HG03457 (cell line): Measurements from ENCODE around the gene PNMA8C.
"Not testable (repeated sequence)": the region's sequence is repeated elsewhere in the genome, so short reads cannot be mapped to it uniquely, and the experiment has no call there.

Experiments used
- ATAC-seq: cut with Tn5 transposase; IDR thresholded peaks from one replicate; pipeline ENCODE4 v1.9.1; 2021; ENCODE audit warnings: moderate number of reproducible peaks; ENCODE audit not compliant: unreplicated experiment

The PNMA8C gene

DNA sequence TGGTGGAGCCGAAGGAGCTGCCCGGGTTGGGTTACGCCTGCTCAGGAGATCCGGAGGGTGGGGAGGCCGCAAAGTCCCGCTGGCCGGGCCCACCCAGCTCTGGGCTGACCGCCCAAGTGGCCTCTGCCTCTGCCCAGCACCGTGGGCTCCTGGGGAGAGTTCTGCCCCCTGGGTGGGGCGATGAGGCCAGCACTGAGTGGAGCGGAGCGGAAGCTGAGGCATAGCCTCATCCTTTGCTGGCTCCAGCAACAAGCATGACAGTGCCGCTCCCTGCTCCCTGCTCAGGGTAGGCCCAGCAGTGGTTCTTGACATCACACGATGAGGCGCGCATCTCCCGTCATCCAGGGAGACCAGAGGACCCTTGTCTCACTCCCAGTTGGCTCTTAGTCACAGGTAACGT, 37.9 kb downstream of the PNMA8C start:
- no peak for ATAC-seq

DNA sequence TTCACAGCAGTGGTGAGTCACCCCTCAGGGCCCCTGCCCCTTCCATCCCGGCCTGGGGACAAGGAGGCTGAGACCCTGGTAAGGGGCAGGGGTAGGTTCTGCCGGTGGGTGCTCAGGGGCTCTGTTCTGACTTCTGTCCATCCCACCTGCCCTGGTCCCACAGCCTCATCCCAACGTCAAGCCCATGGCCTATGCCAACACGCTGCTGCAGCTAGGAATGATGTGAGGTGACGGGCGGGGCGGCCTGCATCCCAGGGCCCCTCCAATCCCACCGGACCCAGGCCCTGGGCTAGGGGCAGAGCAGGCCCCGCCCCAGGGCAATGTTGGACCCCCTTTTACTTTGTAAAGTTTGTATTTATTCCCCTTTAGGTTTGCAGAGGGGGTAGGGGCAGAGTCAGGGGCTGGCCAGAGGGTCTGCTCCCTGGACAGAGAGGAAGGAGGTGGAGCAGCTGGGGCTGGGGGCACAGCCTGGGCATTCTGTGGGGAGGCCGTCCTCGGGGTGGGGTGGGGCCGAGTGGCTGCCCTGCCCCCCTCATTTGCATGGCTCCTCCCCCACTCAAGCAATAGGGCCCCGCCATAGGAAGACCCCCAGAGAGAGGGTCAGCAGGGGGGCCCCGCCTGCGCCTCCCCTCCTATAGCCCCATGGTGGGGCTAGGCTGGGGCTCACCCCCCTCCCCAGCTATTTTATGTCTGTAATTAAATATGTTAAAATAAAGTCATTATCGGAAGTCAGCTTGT, 38.4 kb downstream of the PNMA8C start:
- ATAC-seq, result no peak

DNA sequence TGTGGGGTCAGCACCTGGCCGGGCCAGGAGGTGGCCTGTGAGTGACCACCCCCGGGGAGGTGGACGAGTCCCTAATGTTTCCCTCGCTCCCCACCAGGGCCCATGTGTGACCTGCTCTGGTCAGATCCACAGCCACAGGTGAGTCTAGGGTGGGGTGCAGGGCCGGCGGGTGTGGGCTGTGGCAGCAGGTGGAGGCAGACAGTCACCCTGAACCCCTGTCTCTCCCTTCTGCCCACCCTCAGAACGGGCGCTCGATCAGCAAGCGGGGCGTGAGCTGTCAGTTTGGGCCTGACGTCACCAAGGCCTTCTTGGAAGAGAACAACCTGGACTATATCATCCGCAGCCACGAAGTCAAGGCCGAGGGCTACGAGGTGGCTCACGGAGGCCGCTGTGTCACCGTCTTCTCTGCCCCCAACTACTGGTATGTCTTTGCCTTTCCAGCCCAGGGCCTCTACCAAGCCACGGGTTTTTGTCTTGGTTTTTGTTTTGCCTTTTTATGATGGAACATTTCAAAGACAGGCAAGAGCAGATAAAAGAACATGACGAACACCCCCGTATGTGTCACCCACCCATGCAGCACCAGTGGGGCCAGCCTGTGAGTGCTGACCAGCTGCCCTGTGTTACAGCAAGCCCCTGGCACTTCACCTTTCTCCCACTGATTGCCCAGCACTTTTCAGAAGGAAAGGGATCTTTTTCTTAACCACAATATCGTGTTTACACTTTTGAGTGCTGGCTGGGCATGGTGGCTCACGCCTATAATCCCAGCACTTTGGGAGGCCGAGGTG, 40.2 kb downstream of the PNMA8C start:
- ATAC-seq, result no peak

DNA sequence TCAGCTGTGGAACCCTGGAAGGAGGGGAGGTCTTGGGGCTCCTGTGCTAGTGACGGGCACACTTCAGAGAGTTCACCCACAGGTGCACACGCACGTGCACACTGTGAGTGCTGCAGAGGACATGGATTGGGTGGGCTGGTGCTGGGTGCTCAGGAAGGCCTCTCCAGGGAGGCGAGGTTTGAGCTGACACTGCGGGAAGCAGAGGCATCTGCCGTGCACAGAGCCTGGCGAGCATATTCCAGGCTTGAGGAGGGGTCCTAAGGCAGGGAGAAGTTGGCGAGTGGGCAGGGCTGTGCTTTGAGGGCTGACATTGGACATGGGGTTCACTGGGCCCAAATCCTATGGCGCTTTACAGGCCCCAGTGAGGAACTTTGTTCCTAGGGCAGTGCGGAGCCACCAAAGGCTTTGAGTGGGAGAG, 41.0 kb downstream of the PNMA8C start:
- no peak for ATAC-seq

DNA sequence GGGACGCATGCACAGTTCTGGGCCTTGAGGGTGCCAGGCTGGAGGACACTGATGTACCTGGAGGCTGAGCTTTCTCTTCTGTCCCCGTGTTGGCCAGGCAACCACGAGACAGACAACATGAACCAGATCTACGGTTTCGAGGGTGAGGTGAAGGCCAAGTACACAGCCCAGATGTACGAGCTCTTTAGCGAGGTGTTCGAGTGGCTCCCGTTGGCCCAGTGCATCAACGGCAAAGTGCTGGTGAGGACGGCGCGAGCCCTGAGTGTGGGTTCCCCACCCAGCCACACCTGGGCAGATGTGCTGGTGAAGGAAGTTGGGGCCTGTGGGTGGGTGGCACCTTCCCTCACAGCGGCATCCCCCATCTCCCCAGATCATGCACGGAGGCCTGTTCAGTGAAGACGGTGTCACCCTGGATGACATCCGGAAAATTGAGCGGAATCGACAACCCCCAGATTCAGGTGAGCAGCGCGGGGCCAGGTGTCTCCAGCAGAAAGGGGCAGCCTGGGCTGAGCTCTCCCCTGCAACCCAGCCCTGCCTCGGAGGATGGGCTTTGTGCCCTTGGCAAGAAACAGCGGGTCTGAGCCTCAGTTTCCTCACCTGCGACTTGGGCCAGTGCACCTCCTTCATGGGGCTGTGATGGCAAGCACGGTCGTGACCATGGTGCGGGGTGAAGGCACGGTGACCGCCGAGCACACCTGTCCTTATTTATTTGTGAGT, 41.6 kb downstream of the PNMA8C start:
- ATAC-seq, result no peak

DNA sequence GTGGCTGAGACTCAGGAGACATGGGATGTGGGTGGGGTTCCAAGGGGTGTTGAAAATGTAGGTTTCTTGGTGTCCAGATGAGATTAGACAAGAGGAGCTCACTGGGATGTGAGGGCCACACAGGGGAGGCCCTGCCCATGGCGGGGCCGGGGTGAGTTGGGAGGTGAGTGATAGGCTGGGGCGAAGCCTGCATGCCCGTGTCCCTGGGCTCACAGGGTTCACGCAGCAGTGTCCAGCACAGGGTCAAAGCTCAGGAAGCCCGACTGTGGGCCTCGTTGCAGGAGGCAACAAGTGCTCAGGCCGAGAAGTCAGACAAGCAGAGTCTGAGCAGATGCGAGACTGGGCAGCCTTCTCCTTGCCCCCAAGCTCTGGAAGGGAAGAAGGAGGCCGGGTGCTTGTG, 42.6 kb downstream of the PNMA8C start:
- no peak for ATAC-seq

DNA sequence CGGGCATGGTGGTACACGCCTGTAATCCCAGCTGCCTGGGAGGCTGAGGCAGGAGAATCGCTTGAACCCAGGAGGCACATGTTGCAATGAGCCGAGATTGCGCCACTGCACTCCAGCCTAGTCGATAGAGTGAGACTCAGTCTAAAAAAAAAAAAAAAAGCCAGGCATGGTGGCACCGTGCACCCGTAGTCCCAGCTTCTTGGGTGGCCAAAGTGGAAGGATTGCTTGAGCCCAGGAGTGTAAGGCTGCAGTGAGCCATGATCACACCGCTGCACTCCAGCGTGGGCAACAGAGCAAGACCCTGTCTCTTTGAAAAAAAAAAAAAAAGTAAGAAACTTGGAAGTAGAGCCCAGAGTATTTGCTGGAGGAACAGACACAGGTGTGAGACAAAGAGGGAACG, 43.1 kb downstream of the PNMA8C start:
- no peak for ATAC-seq

DNA sequence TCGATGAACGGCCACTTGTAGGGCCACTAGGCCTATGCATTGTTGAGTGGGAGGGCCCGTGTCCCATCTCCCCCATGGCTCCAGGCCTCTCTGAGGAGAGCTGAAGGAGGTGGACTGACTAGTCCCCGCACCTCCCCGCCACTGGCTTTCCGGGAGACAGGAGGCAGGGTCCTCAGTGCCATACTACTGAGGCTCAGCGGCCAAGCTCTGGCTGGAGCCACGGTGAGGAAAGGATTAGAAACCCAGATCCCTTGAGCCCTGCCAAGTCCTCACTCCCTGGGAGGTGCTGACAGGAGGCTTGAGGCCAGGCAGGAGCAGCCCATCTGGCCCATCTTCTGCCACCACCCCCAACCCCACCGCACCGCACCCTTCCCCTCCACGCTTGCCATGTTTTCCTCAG, 44.3 kb downstream of the PNMA8C start:
- no peak for ATAC-seq

DNA sequence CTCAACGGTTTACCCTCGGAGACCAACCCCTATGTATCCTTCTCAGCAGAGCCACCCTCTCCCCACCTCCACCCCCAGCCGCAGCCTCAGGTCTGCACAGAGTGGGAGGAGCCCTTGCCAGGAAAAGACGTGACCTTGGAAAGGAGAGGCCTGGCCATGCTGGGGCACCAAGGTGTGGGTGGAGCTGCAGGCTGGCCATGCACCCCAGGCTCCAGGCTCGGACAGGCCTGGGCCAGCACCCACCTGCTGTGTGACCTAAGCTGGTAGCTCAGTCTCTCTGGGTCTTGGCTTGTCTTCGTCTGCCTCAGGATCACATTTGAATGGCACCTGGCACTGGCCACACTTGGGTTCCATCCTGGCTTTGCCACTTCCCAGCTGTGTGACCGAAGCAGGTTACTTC, 44.9 kb downstream of the PNMA8C start:
- ATAC-seq, result no peak

DNA sequence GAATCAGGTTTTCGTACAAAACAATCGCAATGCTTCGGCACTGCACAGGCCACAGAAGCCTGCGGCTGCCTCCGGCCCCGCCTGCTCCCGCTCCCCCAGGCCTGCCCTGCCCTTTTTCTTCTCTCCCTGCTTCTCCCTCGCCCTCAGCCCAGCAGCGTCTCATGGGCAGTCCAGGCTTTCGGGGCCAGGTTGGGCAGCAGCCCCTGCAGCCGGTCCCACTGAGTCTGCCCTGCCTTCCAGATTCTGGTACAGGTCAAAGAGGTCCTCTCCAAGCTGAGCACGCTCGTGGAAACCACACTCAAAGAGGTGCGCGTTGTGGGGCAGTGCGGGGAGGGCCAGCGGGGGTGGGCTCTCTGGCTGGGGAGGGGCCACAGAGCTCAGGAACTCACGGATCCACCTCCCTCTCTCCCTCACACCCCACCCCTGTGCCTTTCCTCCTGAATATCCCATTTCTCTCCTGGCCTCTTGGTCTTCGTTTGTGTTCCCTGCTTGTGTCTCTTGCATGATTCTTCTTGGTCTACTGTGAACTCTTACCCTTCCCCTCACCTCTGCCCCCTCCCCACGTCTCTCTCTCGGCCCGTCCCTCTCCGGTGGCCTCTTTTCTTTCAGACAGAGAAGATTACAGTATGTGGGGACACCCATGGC, 45.4 kb downstream of the PNMA8C start:
- ATAC-seq, result no peak

DNA sequence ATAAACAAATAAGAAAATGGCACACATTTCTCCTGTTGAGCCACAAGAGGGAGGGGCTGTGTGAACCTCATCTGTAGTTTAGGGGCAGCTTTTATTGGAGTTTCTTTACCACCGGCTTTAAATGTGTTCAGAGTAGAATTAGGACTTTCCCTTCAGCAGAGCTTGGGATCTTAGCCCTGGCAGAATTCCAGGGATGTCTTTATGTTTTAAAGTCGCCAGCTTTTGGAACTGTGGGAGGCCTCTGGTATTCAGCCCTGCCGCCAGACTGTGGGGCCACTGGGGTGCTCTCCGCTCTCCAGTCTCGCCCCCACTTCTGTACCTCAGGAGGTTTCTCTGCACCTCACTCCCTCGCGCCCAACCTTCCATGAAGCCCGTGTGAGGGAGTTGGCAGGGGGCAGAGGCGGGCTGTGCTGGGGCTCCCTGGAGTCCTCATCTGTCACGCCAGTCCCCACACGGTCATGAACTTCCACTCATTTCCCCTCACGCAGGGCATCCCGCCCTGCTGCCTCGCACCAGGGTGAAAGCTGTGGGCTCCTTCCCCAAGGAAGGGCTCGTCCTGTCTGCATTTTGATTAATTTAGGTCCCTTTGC, 46.9 kb downstream of the PNMA8C start:
- no peak for ATAC-seq

DNA sequence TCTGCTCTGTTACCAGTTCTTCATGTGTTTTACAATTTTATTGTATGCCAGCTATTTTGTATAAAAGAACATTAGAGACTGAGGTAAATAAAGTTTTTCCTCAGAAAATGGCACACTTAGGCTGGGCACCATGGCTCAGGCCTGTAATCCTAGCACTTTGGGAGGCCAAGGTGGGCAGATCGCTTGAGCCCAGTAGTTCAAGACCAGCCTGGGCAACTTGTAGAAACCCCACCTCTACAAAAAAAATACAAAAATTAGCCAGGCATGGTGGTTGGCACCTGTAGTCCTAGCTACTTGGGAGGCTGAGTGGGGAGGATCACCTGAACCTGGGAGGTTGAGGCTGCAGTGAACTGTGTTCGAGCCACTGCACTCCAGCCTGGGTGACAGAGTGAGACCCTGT, 47.4 kb downstream of the PNMA8C start:
- ATAC-seq, result no peak

DNA sequence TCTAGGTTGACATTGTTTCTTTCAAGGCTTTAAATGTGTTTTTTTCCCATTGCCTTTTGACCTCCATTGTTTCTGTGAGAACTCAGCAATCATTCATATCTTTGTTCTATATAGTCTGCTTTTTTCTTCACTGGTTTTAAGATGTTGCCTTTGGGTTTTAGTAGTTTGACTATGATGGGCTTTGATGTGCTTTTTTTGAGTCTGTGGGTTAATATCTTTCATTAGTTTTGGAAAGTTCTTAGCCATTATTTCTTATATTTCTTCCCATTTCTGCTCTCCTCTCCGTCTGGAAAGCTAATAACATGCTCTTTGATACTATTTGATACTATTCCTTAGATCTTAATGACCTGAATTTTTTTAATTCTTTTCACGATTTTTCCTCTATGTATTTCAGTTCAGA, 48.0 kb downstream of the PNMA8C start:
- ATAC-seq, result no peak

DNA sequence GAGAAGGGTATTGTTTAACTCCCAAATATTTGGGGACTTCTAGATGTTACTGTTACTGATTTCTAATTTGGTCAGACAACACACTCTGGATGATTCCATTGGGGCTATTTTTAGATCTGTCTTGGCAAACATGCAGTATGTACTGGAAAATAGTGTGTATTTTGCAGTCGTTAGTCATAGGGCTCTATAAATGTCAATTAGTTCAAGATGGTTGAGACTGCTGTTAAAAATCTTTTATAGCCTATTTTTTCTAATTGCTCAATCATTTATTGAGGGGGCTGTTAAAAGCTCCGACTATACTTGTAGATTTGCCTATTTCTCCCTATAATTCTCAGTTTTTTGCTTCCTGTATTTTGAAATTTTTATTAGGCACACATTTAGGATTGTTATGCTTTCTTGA, 50.5 kb downstream of the PNMA8C start:
- ATAC-seq, result no peak

DNA sequence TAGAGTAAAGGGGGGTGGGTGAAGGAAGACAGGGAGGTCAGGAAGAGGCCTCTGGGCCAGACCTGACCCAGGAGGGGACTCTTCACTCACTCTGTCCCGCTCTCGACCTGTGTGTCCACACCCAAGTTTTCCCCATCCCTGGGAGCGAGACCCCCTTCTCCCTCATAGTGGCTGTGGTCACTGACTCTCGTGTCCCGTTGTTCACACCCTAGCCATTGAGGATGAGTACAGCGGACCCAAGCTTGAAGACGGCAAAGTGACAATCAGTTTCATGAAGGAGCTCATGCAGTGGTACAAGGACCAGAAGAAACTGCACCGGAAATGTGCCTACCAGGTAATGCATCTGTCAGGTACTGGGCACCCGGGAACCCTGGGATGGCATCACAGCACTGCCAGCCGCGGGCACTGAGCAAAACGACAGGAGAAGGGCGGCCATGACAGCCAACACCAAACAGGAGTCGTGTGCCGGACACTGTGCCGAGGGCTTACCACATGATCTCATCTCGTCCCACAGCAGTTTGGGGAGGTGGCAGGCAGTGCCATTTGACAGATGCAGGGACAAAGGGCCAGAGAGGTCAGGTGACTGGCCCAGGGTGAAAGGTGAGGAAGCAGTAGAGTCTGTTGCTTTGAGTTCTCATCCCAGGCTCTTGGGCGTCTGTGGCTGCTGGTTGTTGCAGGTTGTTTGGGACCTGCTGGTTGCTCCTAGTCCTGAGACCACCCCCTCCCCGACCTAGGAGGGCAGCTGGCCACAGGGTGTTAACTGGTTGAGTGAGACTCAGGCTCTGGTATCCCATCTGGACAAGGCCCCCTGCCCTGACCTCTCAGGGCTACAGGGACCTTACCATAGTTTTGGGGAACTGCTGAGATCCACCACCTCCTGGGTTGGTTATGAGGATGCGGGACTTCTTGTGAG, 52.2 kb downstream of the PNMA8C start:
- no peak for ATAC-seq

DNA sequence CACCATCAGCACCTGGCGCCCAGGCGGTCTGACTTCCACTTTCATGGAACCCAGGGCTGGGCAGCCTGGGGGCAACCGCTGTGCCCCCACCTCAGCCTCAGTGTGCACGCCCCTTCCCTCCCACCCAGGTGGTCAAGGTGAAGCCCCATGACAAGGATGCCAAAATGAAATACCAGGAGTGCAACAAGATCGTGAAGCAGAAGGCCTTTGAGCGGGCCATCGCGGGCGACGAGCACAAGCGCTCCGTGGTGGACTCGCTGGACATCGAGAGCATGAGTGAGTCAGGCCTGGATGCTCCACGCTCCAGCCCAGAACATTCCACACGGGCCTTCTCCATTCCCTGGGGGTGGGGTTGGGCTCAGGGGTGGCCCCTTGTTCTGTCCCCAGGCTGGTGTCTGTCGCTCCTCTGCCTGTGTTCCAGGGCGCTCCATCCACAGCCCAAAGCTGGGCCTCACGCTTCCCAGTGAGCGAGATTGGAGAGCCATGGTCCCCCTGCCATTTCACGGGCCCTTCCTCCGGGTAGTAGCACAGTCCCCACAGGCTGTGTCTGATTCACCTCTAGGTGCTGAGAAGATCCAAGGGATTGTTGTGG, 53.2 kb downstream of the PNMA8C start:
- ATAC-seq, result not testable (repeated sequence)
